Measurements from ENCODE around the gene CYSRT1.

CYSRT1 gene

DNA sequence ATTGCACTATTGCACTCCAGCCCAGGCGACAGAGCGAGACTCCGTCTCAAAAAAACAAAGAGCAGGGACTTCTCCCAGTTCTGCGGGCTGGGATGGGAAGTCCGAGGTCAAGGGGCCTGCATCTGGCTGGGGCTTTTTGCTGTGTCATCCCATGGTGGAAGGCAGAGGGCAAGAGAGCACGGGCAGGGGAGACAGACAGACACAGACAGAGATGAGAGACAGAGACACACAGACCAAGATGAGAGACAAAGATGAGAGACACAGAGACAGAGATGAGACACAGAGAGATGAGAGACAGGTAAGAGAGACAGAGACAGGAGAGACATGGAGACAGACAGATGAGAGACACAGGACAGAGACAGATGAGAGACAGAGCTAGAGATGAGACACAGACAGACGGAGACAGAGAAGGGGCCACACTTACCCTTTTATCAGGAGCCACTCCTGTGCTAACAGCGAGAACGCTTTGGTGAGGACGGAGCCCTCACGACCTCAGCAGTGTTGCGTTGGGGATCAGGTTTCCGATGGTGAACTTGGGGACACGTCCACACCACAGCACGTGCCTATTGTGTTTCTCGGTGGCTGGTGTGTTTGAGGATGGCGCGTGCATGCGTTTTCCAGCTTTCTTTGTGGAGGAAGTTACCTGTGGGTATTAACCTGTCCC lies 43.7 kb downstream of the CYSRT1 start:
- peaks cover 31% of the 10 kb centered on the region for H3K36me3 ChIP-seq (ENCODE audit: control insufficient read depth, low read depth, low read length)

DNA sequence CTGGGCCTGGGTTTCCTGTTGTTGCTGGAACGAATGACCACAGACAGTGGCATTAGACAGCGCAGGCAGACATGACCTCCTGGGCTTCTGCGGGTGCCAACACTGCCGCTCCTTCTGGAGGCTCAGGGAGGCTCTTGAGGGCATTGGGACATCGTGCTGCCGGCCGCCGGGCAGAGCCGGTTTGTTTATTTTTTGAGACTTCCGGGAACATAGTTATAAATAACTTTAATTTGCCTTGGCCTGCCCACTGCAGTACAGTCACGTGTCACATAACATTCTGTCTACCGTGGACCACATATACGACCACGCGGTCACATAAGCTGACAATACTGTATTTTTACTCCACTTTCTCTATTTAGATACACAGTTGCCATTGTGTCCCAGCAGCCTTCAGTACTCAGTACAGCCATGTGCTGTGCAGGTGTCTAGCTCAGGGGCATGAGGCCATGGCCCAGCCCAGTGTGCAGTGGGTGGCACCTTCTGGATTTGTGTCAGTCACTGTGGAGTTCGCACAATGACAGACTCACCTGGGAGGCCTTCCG lies 44.3 kb downstream of the CYSRT1 start:
- Histone ChIP-seq H3K9me3 (ENCODE audit: control insufficient read depth, low read depth, low read length) (no peaks in the 10 kb centered on the region), H3K9ac (ENCODE audit: low read length) (no peak overlapping the region), H3K27ac (ENCODE audit: low read length) (no peak overlapping the region), H3K27me3 (ENCODE audit: control insufficient read depth, insufficient read depth, low read length) (no peaks in the 10 kb centered on the region), H3K36me3 (ENCODE audit: control insufficient read depth, low read depth, low read length) (peaks cover 26% of the 10 kb centered on the region), H3K4me1 (ENCODE audit: control insufficient read depth, low read depth, low read length) (no peaks in the 10 kb centered on the region), H3K4me3 (ENCODE audit: low read length) (no peak overlapping the region)

More for the DNA sequence above, 43.7 kb downstream of the CYSRT1 start:
- Histone ChIP-seq H3K4me3 (ENCODE audit: low read length) (no peak overlapping the region), H3K9me3 (ENCODE audit: control insufficient read depth, low read depth, low read length) (no peaks in the 10 kb centered on the region), H3K9ac (ENCODE audit: low read length) (no peak overlapping the region), H3K27ac (ENCODE audit: low read length) (no peak overlapping the region), H3K4me1 (ENCODE audit: control insufficient read depth, low read depth, low read length) (no peaks in the 10 kb centered on the region), H3K27me3 (ENCODE audit: control insufficient read depth, insufficient read depth, low read length) (no peaks in the 10 kb centered on the region)

DNA sequence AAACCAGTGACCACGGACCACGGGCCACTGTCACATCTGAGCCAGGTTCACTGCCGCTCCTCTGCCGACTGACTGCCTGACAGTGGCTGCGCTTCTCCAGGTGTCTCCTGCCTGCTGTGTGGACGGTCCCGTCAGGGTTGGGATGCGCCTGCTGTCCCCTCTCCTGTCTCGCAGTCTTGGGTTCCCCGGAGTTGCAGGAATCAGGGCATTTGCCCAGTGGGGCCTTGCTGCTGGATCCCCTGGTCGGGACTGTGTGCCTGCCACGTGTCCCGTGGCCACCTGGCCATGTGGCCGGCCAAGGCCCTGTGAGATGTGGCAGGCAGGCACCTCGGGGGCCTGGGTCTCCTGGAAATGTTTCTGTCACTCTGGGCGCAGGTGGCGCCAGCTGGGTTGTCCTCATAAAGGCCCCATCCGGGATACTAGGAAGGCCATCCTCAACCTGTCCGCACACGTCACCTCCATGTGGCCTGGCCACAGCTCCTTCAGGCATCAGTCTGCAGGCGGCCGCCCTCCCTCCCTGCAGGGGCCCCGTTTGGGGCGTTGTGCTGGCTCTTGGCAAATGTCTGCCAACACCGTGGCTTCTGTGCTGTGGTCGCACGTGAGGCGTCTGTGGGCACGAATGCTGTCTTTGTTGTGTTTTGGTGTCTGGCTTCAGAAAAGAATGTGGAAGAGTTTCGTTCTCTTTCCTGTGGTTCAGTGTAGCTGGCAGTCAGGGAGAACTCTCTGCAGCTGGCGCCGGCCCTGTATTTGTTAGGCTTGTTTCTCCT lies 46.1 kb downstream of the CYSRT1 start:
- H3K9ac ChIP-seq (ENCODE audit: low read length): no peak overlapping the region
- no peak overlapping the region for H3K27ac ChIP-seq (ENCODE audit: low read length)
- H3K9me3 ChIP-seq (ENCODE audit: control insufficient read depth, low read depth, low read length): no peaks in the 10 kb centered on the region
- peaks cover 18% of the 10 kb centered on the region for H3K36me3 ChIP-seq (ENCODE audit: control insufficient read depth, low read depth, low read length)
- H3K27me3 ChIP-seq (ENCODE audit: control insufficient read depth, insufficient read depth, low read length): no peaks in the 10 kb centered on the region
- H3K4me1 ChIP-seq (ENCODE audit: control insufficient read depth, low read depth, low read length): no peaks in the 10 kb centered on the region
- no peak overlapping the region for H3K4me3 ChIP-seq (ENCODE audit: low read length)

DNA sequence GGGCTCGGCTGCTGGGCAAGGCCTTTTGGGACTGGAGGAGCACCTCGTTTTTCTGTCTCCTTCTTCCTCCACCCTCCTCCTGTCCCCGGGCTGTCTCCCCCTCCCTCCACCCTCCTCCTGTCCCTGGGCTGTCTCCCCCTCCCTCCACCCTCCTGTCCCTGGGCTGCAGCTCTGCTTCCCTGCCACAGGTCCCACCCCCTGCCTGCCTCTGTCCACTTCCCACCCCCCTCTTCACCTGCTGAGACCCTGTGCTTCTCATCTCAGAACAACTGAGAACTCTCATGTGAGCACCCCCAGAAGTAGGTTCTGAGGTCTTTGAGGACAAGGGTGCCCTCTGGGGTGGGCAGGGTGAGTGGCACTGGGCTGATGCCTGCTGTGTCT lies 46.7 kb downstream of the CYSRT1 start:
- Histone ChIP-seq H3K4me3 (ENCODE audit: low read length) (no peak overlapping the region), H3K36me3 (ENCODE audit: control insufficient read depth, low read depth, low read length) (peaks cover 15% of the 10 kb centered on the region), H3K9me3 (ENCODE audit: control insufficient read depth, low read depth, low read length) (no peaks in the 10 kb centered on the region)

DNA sequence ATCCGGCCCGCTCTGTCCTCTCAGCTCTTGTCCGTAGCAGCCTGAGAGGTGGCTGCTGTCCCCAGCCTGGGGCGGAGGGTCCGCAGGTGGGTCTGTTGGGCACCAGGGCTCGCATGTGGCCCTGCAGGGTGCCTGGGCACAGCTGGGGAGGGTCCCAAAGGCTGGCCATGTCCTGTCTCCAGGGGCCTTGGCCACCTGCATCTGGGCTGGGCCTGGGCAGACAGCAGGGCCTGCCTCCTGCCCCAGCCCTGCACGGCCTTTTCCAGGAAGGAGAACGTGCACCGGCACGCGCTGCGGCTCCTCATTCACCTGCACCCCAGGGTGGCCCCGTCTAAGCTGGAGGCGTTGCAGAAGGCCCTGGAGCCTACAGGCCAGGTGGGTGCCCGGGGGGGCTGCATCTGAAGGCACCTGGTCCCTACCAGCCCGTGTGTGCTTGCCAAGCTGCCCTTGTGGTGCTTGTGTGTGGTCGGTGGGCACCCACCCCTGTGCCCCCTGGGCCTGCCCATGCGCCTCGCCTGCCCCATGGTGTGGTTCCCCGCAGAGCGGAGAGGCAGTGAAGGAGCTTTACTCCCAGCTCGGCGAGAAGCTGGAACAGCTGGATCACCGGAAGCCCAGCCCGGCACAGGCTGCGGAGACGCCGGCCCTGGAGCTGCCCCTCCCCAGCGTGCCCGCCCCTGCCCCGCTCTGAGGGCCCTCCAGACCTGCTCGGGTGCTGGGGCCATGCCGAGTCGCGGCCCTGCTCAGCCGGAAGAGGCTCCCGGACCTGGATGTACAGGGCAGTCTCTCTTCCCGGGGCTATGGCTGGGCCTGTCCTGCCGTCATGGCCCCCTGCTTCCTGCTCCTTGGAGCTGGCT lies 47.5 kb downstream of the CYSRT1 start:
- Histone ChIP-seq H3K4me1 (ENCODE audit: control insufficient read depth, low read depth, low read length) (peaks cover 8% of the 10 kb centered on the region), H3K9ac (ENCODE audit: low read length) (no peak overlapping the region), H3K4me3 (ENCODE audit: low read length) (no peak overlapping the region)

More for the DNA sequence above, 46.7 kb downstream of the CYSRT1 start:
- Histone ChIP-seq H3K27me3 (ENCODE audit: control insufficient read depth, insufficient read depth, low read length) (no peaks in the 10 kb centered on the region), H3K4me1 (ENCODE audit: control insufficient read depth, low read depth, low read length) (peaks cover 4% of the 10 kb centered on the region), H3K27ac (ENCODE audit: low read length) (no peak overlapping the region), H3K9ac (ENCODE audit: low read length) (no peak overlapping the region)

DNA sequence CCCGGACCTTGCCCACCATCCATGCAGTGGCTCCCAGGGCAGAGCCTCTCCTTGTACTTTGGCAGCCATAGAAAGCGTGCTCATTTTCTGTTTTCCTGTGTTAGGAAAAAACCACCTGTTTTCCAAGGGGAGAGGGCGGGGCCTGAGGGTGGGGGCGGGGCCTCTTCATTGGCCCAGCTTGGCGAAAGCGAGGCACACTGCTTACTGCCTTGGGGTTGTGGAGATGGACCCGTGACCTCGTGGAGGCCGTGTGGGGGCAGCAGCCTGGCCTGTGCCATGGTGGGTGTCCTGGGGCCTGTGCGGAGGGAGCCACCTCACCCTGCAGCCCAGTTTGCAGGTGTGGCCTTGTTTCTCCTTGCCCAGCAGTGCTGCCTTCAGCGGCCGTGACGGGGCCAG lies 48.1 kb downstream of the CYSRT1 start:
- Histone ChIP-seq H3K27me3 (ENCODE audit: control insufficient read depth, insufficient read depth, low read length) (peaks cover 4% of the 10 kb centered on the region), H3K9ac (ENCODE audit: low read length) (no peak overlapping the region), H3K4me1 (ENCODE audit: control insufficient read depth, low read depth, low read length) (peaks cover 12% of the 10 kb centered on the region), H3K9me3 (ENCODE audit: control insufficient read depth, low read depth, low read length) (no peaks in the 10 kb centered on the region), H3K4me3 (ENCODE audit: low read length) (no peak overlapping the region), H3K36me3 (ENCODE audit: control insufficient read depth, low read depth, low read length) (peaks cover 13% of the 10 kb centered on the region), H3K27ac (ENCODE audit: low read length) (no peak overlapping the region)

More for the DNA sequence above, 47.5 kb downstream of the CYSRT1 start:
- no peak overlapping the region for H3K27ac ChIP-seq (ENCODE audit: low read length)
- H3K9me3 ChIP-seq (ENCODE audit: control insufficient read depth, low read depth, low read length): no peaks in the 10 kb centered on the region
- peaks cover 13% of the 10 kb centered on the region for H3K36me3 ChIP-seq (ENCODE audit: control insufficient read depth, low read depth, low read length)
- no peaks in the 10 kb centered on the region for H3K27me3 ChIP-seq (ENCODE audit: control insufficient read depth, insufficient read depth, low read length)

DNA sequence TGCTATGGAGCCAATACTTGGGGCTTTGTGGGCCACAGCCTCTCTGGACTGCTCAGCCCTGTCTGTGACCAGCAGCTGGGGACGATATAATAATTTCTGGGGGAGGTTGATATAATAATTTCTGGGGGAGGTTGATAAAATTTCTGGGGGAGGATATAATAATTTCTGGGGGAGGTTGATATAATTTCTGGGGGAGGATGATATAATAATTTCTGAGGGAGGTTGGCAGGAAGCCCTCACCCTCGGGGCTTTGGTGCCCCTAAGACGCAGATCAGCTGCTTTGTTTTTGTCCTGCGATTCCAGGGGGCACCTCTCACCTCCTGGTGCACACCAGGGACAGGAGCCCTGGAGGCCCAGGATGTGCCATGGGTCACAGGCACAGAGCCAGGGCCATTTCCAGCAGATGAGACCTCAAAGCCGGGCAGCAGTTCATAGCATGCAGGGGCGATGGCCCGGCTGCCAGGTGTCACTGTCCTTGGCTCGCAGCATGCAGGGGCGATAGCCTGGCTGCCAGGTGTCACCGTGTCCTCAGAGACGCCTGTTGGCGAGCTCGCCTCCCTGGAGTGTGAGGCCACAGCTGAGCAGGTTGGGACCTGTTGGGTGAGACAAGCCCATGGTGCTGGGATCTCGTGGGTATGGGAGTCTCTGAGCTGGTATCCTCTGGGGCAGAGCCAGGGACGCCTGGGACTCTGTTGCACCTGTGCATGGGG lies 48.8 kb downstream of the CYSRT1 start:
- H3K4me1 ChIP-seq (ENCODE audit: control insufficient read depth, low read depth, low read length): peaks cover 12% of the 10 kb centered on the region
- peaks cover 11% of the 10 kb centered on the region for H3K27me3 ChIP-seq (ENCODE audit: control insufficient read depth, insufficient read depth, low read length)
- no peaks in the 10 kb centered on the region for H3K9me3 ChIP-seq (ENCODE audit: control insufficient read depth, low read depth, low read length)
- peaks cover 9% of the 10 kb centered on the region for H3K36me3 ChIP-seq (ENCODE audit: control insufficient read depth, low read depth, low read length)
- H3K9ac ChIP-seq (ENCODE audit: low read length): no peak overlapping the region
- no peak overlapping the region for H3K4me3 ChIP-seq (ENCODE audit: low read length)
- no peak overlapping the region for H3K27ac ChIP-seq (ENCODE audit: low read length)

DNA sequence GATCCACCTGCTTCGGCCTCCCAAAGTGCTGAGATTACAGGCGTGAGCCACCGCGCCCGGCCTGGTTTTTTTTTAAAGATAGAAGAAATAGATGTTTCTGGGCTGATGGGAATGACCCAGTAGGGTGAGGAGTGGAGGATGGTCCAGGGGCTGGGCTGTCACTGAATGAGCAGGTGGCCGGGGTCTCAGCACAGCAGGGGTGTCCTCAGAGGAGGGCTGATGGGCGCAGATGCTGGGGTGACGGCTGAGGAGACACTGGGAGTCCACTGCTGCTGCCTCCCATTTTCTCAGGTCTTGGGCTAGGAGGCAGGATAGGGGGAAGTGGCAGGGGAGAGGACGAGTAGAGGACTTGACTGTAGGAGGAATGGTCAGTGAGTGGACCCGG lies 50.2 kb downstream of the CYSRT1 start:
- Histone ChIP-seq H3K27ac (ENCODE audit: low read length) (no peak overlapping the region), H3K9ac (ENCODE audit: low read length) (no peak overlapping the region), H3K4me3 (ENCODE audit: low read length) (no peak overlapping the region), H3K36me3 (ENCODE audit: control insufficient read depth, low read depth, low read length) (no peaks in the 10 kb centered on the region), H3K27me3 (ENCODE audit: control insufficient read depth, insufficient read depth, low read length) (peaks cover 25% of the 10 kb centered on the region), H3K4me1 (ENCODE audit: control insufficient read depth, low read depth, low read length) (peaks cover 12% of the 10 kb centered on the region), H3K9me3 (ENCODE audit: control insufficient read depth, low read depth, low read length) (no peaks in the 10 kb centered on the region)

Measured in iPS-18a (cell line).